Activated CD8-positive, alpha-beta memory T cell treated with anti-CD3 and anti-CD28 coated beads, Interleukin-2, amount 50 U/mL, for 1 hour (primary cell): ENCODE measurements around the gene VPS18.

Source experiments
- DNase-seq: peaks from one replicate; pipeline ENCODE4 v3.0.0-alpha.2; 2020; ENCODE audit errors: extremely low read depth

Gene VPS18

GRCh38 chr15:40899536-40900207 lies 5.4 kb downstream of the VPS18 start:
- no peak for DNase-seq

- DNase-seq: no peak
Measured at GRCh38 chr15:40900256-40901052, 6.2 kb downstream of the VPS18 start.

GRCh38 chr15:40901053-40901443 lies 6.8 kb downstream of the VPS18 start:
- no peak for DNase-seq

DNA sequence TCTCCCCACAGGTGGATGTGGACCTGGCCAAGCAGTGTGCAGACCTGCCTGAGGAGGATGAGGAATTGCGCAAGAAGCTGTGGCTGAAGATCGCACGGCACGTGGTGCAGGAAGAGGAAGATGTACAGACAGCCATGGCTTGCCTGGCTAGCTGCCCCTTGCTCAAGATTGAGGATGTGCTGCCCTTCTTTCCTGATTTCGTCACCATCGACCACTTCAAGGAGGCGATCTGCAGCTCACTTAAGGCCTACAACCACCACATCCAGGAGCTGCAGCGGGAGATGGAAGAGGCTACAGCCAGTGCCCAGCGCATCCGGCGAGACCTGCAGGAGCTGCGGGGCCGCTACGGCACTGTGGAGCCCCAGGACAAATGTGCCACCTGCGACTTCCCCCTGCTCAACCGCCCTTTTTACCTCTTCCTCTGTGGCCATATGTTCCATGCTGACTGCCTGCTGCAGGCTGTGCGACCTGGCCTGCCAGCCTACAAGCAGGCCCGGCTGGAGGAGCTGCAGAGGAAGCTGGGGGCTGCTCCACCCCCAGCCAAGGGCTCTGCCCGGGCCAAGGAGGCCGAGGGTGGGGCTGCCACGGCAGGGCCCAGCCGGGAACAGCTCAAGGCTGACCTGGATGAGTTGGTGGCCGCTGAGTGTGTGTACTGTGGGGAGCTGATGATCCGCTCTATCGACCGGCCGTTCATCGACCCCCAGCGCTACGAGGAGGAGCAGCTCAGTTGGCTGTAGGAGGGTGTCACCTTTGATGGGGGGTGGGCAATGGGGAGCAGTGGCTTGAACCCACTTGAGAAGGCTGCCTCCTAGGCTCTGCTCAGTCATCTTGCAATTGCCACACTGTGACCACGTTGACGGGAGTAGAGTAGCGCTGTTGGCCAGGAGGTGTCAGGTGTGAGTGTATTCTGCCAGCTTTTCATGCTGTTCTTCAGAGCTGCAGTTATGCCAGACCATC lies 8.6 kb downstream of the VPS18 start:
- DNase-seq: no peak

DNA sequence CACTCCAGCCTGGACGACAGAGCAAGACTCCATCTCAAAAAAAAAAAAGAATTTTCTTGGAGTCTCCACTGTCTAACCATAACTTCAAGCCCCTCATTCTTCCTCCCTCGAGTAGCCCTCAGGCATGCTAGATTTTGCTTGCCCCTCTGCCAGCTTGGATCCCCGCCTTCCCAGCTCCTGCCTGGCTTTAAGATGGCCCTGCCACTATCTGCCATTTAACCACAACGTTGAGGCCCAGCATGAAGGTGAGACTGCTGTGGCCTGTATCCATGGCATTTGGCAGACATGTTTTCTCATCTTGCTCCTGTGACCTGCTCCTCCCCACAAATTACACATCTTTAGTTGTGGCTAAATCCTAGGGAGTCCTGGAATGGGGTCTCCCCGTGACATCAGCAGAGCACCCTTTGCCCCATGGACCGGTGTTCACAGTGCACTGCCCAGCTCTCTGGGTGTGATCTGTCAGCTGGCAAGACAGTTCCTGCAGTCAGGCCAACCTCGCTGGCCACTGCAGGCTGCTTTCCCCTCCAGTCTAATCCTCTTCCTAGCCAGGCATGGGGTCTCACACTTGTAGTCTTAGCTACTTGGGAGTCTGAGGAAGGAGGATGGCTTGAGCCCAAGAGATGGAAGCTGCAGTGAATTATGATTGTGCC lies 10.4 kb downstream of the VPS18 start:
- DNase-seq: no peak

DNA sequence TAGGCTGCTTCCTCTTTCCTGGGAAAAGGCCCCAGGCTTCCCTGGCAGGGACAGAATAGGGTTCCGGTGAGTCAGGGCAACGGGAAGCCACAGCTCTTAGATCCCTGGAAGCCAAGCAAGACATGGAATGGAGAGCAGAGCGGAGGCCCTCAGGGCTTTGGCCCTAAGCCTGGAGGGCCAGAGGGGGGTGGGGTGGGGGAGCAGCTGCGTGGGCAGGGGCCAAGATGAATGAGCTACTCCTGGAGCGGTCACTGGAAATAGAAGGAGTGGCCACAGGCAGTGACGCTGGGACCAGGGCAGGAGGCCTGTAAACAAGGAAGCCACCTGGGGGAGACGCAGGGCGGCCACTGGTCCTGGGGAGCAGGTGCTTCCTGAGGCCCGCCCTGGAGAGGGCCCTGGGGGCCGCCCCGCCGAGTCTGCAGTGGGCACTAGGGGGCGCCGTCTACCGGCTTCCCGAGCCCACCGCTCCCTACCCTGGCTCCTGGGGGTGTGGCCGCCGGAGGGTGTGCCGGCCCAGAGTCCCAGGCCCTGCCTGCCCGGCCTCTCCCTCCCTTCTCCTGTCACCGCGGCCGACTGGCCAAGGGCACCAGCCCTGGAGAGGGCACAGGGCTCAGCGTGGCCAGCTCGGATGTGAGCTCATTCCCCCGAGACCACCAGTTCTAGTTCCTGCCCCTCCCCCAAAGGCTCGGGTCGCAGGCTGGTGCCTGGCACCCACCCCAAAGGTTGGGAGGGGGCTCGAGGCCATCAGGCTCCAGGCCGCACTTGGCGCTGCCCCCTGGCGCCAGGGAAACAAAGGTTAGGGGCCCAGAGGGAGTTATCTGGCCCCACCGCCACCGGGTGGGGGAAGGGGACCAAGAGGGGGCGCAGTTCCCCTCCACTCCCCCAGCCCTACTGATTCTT lies 12.1 kb downstream of the VPS18 start:
- no peak for DNase-seq

DNA sequence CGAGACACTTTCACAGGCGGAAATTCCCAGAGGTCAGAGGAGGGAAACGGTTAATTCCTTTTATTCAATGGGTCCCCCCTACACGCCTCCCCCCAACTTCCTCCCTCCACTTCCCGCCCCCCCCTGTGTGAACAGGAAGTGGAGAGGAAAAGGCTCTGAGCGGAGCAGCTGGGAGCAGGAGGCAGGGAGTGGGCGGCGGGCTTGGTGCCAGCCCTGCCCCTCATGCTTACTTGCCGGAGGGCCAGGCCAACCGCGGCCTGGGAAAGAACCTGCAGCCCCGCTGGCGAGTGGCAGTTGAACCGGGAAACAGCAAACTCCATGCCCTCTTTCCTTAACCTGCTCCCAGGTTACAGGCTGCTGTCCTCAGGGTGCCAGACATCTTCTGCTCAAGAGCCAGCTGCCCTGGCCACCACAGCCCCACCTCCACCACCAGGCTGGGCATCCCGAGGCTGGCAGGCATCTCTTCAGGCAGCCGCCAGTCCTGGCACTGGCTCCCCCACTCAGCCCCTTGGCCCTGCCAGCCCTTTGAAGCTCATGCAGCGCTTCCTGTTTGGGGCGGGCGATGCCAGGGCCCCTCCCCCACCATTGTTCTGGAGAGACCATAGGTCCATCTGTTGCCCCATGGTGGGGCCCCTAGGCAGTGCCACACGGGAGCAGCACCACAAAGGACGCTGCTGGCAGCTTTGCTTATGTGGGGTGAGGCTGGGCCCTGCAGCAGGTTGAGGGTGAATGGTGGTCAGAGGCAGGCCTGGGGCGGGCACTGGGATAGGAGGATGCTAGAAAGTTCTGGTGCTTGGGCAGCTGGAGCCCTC lies 12.9 kb downstream of the VPS18 start:
- DNase-seq: no peak

DNA sequence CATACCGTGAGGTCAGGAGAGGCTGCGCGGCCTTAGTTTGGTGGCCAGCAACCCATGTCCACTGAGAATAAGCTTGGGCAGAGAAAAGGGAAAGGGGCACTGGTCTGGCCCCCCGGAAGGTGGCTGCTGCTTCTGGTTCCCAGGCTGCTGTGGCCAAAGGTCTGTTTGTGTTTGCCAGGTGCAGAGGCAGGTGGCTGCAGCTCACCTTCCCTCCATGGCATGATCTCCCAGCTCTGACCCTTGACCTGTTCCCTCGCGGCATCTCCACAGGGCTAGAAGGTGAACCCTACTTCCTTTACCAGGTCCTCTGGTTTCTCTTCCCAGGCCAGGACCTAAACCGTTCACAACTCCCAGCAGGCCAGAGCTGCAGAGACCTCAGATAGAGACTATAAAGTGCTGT lies 13.8 kb downstream of the VPS18 start:
- no peak for DNase-seq

DNA sequence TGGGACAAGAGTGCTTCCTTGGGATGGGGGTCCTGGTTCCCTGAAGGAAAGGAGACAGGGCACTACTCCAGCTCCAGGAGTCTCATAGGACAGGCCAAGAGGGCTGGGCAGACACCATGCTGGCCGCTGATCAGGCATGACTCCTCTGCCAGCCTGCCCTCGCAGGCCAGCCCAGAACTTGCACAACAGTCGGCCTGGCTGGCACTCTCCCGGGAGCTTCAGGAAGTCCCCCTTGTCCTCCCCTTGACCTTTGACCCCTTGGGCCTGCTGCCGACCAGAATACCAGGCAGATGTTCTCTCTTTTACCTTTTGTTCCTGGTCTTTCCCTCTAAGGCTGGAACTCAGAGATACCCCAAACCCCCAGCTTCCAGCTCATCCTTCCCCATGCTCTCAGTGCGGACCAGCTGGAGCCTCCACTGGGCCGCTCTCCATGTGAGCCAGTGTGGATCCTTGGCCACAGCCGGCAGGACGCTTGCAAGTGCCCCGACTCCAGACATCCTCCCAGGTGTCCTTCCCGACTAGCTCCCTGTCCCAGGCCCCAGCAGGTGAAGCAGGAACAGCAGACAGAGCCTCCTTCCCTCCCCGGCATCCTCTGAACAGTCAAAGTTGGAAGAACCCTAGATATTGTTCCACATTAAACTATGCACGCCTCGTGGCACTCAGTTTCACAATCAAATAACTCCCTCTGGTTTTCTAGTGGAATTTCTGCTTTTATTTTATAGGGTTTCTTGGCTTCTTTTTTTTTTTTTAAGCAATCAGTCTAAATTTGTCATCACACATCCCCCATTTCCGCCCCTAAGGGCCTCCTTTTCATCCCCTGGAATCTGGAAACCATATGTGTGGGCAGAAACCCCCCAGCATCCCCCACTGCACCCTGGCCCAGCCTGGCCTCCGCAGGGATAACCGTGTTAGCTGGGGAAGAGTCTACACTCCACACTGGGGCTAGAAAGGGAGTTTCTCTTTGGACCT lies 15.7 kb downstream of the VPS18 start:
- no peak for DNase-seq

- no peak for DNase-seq
Measured at GRCh38 chr15:40911141-40911540, 16.9 kb downstream of the VPS18 start.

DNA sequence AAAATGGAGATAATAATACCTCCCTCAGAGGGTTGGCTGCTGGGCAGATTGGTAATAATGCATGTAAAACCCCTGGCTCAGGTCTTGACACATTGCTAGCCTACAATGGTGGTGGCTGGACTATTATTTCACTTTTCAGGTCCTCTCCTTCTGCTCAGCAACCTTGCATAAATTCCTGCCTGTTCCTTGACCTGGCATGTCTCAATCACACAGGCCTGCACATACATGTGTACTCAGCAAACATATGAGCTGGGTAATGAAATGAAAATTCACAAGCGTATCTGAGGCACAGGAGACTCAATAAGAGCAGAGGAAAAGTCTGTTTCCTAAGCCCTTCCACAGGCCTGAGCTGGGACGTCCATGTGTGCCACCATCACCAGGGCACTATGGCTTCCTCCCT lies 17.4 kb downstream of the VPS18 start:
- no peak for DNase-seq

GRCh38 chr15:40912478-40912877 lies 18.2 kb downstream of the VPS18 start:
- no peak for DNase-seq

DNA sequence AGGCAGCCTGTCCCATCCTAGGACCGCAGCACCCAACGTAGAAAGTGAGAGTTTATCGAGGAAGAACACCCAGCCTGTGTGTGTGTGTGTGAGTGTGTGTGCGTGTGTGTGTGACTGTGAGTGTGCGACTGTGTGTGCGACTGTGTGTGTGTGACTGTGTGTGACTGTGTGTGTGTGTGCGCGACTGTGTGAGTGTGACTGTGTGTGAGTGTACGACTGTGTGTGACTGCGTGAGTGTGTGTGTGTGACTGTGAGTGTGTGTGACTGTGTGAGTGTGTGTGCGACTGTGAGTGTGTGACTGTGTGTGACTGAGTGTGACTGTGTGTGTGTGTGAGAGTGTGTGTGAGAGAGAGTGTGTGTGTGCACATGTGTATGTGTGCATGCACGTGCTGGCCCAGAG lies 19.8 kb downstream of the VPS18 start:
- no peak for DNase-seq

- DNase-seq: no peak
Measured at GRCh38 chr15:40914486-40914885, 20.2 kb downstream of the VPS18 start.

GRCh38 chr15:40915116-40915661 lies 20.9 kb downstream of the VPS18 start:
- no peak for DNase-seq

- DNase-seq: no peak
Measured at GRCh38 chr15:40915679-40916078, 21.4 kb downstream of the VPS18 start.

- DNase-seq: no peak
Measured at GRCh38 chr15:40917585-40917984, 23.3 kb downstream of the VPS18 start.

DNA sequence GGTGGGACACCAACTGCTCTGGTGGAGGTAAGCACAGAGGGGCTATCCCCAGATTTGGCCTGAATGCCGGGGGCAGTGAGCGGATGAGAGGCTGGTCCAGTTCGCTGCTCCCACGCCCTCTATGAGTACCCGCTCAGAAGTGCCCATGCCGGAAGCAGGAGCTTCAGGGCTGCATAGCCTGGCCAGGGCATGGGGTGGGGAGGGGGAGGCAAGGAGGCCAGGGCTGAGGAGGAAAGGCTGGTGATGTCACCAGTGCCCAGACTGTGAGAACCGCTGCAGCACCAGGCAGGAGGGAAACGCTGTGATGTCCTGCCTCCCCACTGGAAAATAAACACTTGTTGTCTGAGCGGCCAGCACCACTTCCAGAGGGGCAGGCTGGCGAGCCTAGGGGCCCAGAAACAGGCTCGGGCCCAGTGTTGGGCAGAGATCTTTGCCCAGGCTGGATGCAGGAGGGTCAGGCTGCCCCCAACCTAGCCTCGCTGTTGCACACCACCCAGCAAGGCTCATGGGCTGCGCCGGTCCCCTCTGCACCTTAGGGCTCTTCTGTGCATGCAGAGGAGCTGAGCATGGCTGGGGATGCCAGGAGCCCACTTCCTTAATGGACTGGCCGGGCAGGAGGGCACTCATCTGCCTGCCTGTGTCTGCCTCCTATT lies 24.0 kb downstream of the VPS18 start:
- DNase-seq: no peak
